Karpas-422 (cell line): ENCODE data around the gene HAP1. TPM values are rescaled to one million over a fixed set of nuclear protein-coding genes. Genes with fewer than 3 reads are reported as not detected.

Experiments
- DNase-seq: peaks from one replicate; pipeline ENCODE4 v3.0.0-alpha.2; 2015
- H2AFZ ChIP-seq: fragments of 200-600 bp; sonication (generic); 2 replicates; pipeline ENCODE4 v1.6.1; 2014; ENCODE audit warnings: antibody characterized with exemption, low read length, mixed read lengths
- H3K27ac ChIP-seq: fragments of 200-600 bp; sonication (generic); 2 replicates; pipeline ENCODE4 v1.5.1; 2014; ENCODE audit warnings: mild to moderate bottlenecking, low read length, moderate library complexity
- H3K27me3 ChIP-seq: fragments of 200-600 bp; sonication (generic); 2 replicates; pipeline ENCODE4 v1.6.1; 2014; ENCODE audit warnings: low read length, mixed read lengths
- H3K36me3 ChIP-seq: fragments of 200-600 bp; sonication (generic); 2 replicates; pipeline ENCODE4 v1.6.1; 2014; ENCODE audit warnings: low read length, mixed read lengths; ENCODE audit not compliant: insufficient read depth
- H3K4me1 ChIP-seq: fragments of 200-600 bp; sonication (generic); 2 replicates; pipeline ENCODE4 v1.6.1; 2014; ENCODE audit warnings: mild to moderate bottlenecking, low read length, mixed read lengths
- H3K4me2 ChIP-seq: fragments of 200-600 bp; sonication (generic); 2 replicates; pipeline ENCODE4 v1.6.1; 2014; ENCODE audit warnings: low read length, low read depth, mild to moderate bottlenecking; ENCODE audit not compliant: poor library complexity, severe bottlenecking
- H3K4me3 ChIP-seq: fragments of 200-600 bp; sonication (generic); 2 replicates; pipeline ENCODE4 v1.5.1; 2014; ENCODE audit warnings: mild to moderate bottlenecking, antibody characterized with exemption, low read length, mixed read lengths
- H3K79me2 ChIP-seq: fragments of 200-600 bp; sonication (generic); 2 replicates; pipeline ENCODE4 v1.6.1; 2014; ENCODE audit warnings: mild to moderate bottlenecking, low read length, mixed read lengths
- H3K9ac ChIP-seq: fragments of 200-600 bp; sonication (generic); 2 replicates; pipeline ENCODE4 v1.6.0; 2014; ENCODE audit warnings: low read length
- H3K9me2 ChIP-seq: fragments of 200-600 bp; sonication (generic), shearing (Covaris generic); replicated peaks from 2 replicates; pipeline ENCODE4 v1.6.0; 2014; ENCODE audit warnings: mild to moderate bottlenecking, low read length, moderate library complexity; ENCODE audit not compliant: insufficient read depth
- H3K9me3 ChIP-seq: fragments of 300-700, 200-600 bp; sonication (generic); 2 replicates; pipeline ENCODE4 v1.6.1; 2014; ENCODE audit warnings: low read length, mixed read lengths
- H4K20me1 ChIP-seq: fragments of 200-600 bp; sonication (generic); 2 replicates; pipeline ENCODE4 v1.6.1; 2014; ENCODE audit warnings: mild to moderate bottlenecking, antibody characterized with exemption, low read length, low read depth; ENCODE audit not compliant: insufficient read depth
- total RNA-seq: library from RNA; depleted of rRNA; stranded (reverse); fragments of >200 nt; shearing (Covaris generic); gene quantifications from 2 replicates; pipeline ENCODE4 v1.2.3, GENCODE V29; 2014; ENCODE audit warnings: low replicate concordance

The HAP1 gene
- total RNA-seq, 1 experiment from 2014 or later: 0.48 TPM

- no peaks in the 10 kb centered on the region for H3K27me3 ChIP-seq
- H3K4me2 ChIP-seq: no peak overlapping the region
- H3K4me1 ChIP-seq: peaks cover 4% of the 10 kb centered on the region; the same call in 1 of the 2 replicates
- H2AFZ ChIP-seq: peak overlapping the region; percentile 99
- H3K27ac ChIP-seq: no peak overlapping the region
- no peaks in the 10 kb centered on the region for H3K36me3 ChIP-seq
- no peak for DNase-seq
- H3K9ac ChIP-seq: no peak overlapping the region
- H3K4me3 ChIP-seq: no peak overlapping the region
- no peaks in the 10 kb centered on the region for H3K9me2 ChIP-seq
- no peaks in the 10 kb centered on the region for H3K9me3 ChIP-seq
- H4K20me1 ChIP-seq: no peaks in the 10 kb centered on the region
- no peaks in the 10 kb centered on the region for H3K79me2 ChIP-seq
Measured at GRCh38 chr17:41738801-41739112, 4.3 kb upstream of the HAP1 start.

GRCh38 chr17:41738077-41738800 lies 3.8 kb upstream of the HAP1 start:
- Histone ChIP-seq H3K4me2 (no peak overlapping the region), H4K20me1 (no peaks in the 10 kb centered on the region)

GRCh38 chr17:41737680-41738023 lies 3.2 kb upstream of the HAP1 start:
- Histone ChIP-seq H3K4me2 (no peak overlapping the region), H3K9me2 (no peaks in the 10 kb centered on the region), H3K4me1 (peaks cover 4% of the 10 kb centered on the region; the same call in 1 of the 2 replicates), H3K36me3 (no peaks in the 10 kb centered on the region), H2AFZ (no peak overlapping the region), H3K79me2 (no peaks in the 10 kb centered on the region), H3K27ac (no peak overlapping the region), H4K20me1 (no peaks in the 10 kb centered on the region), H3K9me3 (no peaks in the 10 kb centered on the region), H3K27me3 (no peaks in the 10 kb centered on the region), H3K4me3 (no peak overlapping the region), H3K9ac (no peak overlapping the region)
- no peak for DNase-seq

More at GRCh38 chr17:41738077-41738800, 3.8 kb upstream of the HAP1 start:
- no peak overlapping the region for H3K27ac ChIP-seq
- no peaks in the 10 kb centered on the region for H3K79me2 ChIP-seq
- peak overlapping the region; percentile 34 for H3K9ac ChIP-seq
- H3K4me1 ChIP-seq: peaks cover 4% of the 10 kb centered on the region; the same call in 1 of the 2 replicates
- H3K9me2 ChIP-seq: no peaks in the 10 kb centered on the region
- no peaks in the 10 kb centered on the region for H3K9me3 ChIP-seq
- H2AFZ ChIP-seq: peak overlapping the region; percentile 99
- H3K36me3 ChIP-seq: no peaks in the 10 kb centered on the region
- H3K4me3 ChIP-seq: no peak overlapping the region
- DNase-seq: peak; percentile 93
- H3K27me3 ChIP-seq: no peaks in the 10 kb centered on the region

GRCh38 chr17:41736983-41737679 lies 2.7 kb upstream of the HAP1 start:
- no peaks in the 10 kb centered on the region for H3K27me3 ChIP-seq

GRCh38 chr17:41735744-41736143 lies 1.3 kb upstream of the HAP1 start:
- no peak overlapping the region for H3K27ac ChIP-seq
- no peak overlapping the region for H3K4me2 ChIP-seq
- H3K9ac ChIP-seq: no peak overlapping the region
- no peaks in the 10 kb centered on the region for H3K36me3 ChIP-seq
- H3K27me3 ChIP-seq: no peaks in the 10 kb centered on the region
- no peak for DNase-seq
- H3K4me3 ChIP-seq: no peak overlapping the region
- no peaks in the 10 kb centered on the region for H4K20me1 ChIP-seq
- H3K9me3 ChIP-seq: no peaks in the 10 kb centered on the region
- H3K79me2 ChIP-seq: no peaks in the 10 kb centered on the region
- H3K4me1 ChIP-seq: peaks cover 4% of the 10 kb centered on the region; the same call in 1 of the 2 replicates
- H2AFZ ChIP-seq: no peak overlapping the region
- H3K9me2 ChIP-seq: no peaks in the 10 kb centered on the region

More at GRCh38 chr17:41736983-41737679, 2.7 kb upstream of the HAP1 start:
- H3K27ac ChIP-seq: no peak overlapping the region
- peaks cover 4% of the 10 kb centered on the region; the same call in 1 of the 2 replicates for H3K4me1 ChIP-seq
- no peak overlapping the region for H3K4me2 ChIP-seq
- no peaks in the 10 kb centered on the region for H3K36me3 ChIP-seq
- H3K9me3 ChIP-seq: no peaks in the 10 kb centered on the region
- no peak overlapping the region for H2AFZ ChIP-seq
- no peaks in the 10 kb centered on the region for H4K20me1 ChIP-seq
- no peaks in the 10 kb centered on the region for H3K9me2 ChIP-seq
- H3K9ac ChIP-seq: no peak overlapping the region
- DNase-seq: no peak
- no peaks in the 10 kb centered on the region for H3K79me2 ChIP-seq
- H3K4me3 ChIP-seq: no peak overlapping the region

GRCh38 chr17:41734949-41735313 lies 488 bp upstream of the HAP1 start:
- Histone ChIP-seq H3K9me3 (no peaks in the 10 kb centered on the region), H4K20me1 (no peaks in the 10 kb centered on the region), H3K4me1 (peaks cover 4% of the 10 kb centered on the region; the same call in 1 of the 2 replicates), H3K4me3 (no peak overlapping the region), H3K9ac (no peak overlapping the region), H2AFZ (no peak overlapping the region), H3K9me2 (no peaks in the 10 kb centered on the region), H3K27ac (no peak overlapping the region), H3K79me2 (no peaks in the 10 kb centered on the region), H3K27me3 (no peaks in the 10 kb centered on the region), H3K4me2 (no peak overlapping the region), H3K36me3 (no peaks in the 10 kb centered on the region)
- no peak for DNase-seq

GRCh38 chr17:41733348-41734138 lies 900 bp downstream of the HAP1 start:
- no peak overlapping the region for H3K27ac ChIP-seq
- DNase-seq: no peak
- no peak overlapping the region for H2AFZ ChIP-seq
- no peaks in the 10 kb centered on the region for H3K79me2 ChIP-seq
- no peak overlapping the region for H3K9ac ChIP-seq
- H3K4me1 ChIP-seq: peaks cover 5% of the 10 kb centered on the region
- H3K36me3 ChIP-seq: no peaks in the 10 kb centered on the region
- no peaks in the 10 kb centered on the region for H4K20me1 ChIP-seq
- H3K4me3 ChIP-seq: no peak overlapping the region
- no peaks in the 10 kb centered on the region for H3K9me2 ChIP-seq
- no peaks in the 10 kb centered on the region for H3K9me3 ChIP-seq
- no peaks in the 10 kb centered on the region for H3K27me3 ChIP-seq
- H3K4me2 ChIP-seq: no peak overlapping the region

GRCh38 chr17:41731836-41732235 lies 2.6 kb downstream of the HAP1 start:
- Histone ChIP-seq H3K79me2 (no peaks in the 10 kb centered on the region), H3K4me1 (peaks cover 12% of the 10 kb centered on the region), H3K9me3 (no peaks in the 10 kb centered on the region), H3K9me2 (no peaks in the 10 kb centered on the region), H3K9ac (no peak overlapping the region), H3K4me3 (no peak overlapping the region), H2AFZ (no peak overlapping the region), H4K20me1 (no peaks in the 10 kb centered on the region), H3K4me2 (no peak overlapping the region), H3K27me3 (no peaks in the 10 kb centered on the region), H3K36me3 (no peaks in the 10 kb centered on the region), H3K27ac (no peak overlapping the region)
- DNase-seq: no peak
